ENCODE measurements around the gene GNAQ. TPM values are rescaled to one million over a fixed set of nuclear protein-coding genes. Genes with fewer than 3 reads are reported as not detected.

Gene GNAQ
- total and polyA plus RNA-seq, 2 of the 4 experiments (the other 2 are of a cell fraction) = 23.1 to 50.7 TPM

DNA sequence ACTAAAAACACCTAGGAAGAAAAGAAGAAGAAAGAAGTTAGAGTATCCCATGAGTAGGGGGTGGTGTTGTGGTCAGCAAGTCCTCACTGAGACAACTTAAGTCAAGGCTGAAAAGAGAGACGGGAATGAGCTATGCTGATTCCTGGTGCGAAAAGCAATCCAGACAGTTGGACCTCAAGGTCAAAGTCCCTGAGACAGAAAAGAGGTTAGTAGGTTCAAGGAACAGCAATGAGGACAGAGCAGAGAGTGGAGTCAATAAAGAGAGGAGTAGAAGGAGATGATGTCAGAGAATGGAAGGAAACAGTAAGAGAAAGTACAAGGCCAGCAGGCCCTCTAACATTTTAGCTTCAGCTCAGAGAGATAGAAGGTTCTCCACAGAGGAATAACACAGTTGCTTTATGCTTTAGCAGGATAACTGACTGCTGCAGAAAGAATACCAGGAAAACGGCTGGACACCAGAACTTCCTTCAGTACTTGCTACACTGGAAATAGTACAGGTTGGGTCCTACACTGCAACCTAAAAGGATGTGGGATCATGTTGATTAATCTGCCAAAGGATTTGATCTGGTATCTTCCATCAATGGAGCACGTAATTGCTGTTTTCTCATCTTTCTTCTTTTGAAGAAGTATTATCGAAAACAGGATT, 43.6 kb downstream of the GNAQ start:
- in situ Hi-C loops (cut with MboI; ENCODE audit: low sequenced_read_pairs) = no loop called here
- H2BK15ac ChIP-seq (ENCODE audit: low read depth, low read length) = no peak overlapping the region
- H3K36me3 ChIP-seq (ENCODE audit: control insufficient read depth, insufficient read depth, low read length) = no peaks in the 10 kb centered on the region; the same call in none of the 2 replicates
- peaks cover 11% of the 10 kb centered on the region; the same call in 1 of the 2 replicates for H4K20me1 ChIP-seq (ENCODE audit: insufficient read depth, low read length)
- H3K4me2 ChIP-seq (ENCODE audit: low read depth, low read length) = no peak overlapping the region
- no peaks in the 10 kb centered on the region for H3K27me3 ChIP-seq (ENCODE audit: control insufficient read depth, insufficient read depth, low read length)
- H2AK5ac ChIP-seq (ENCODE audit: low read depth, low read length) = no peak overlapping the region
- BruUV-seq (replicated peaks) = no TSS peak
- H4K8ac ChIP-seq (ENCODE audit: low read depth in 2 of 2, low read length in 2 of 2) = no peak overlapping the region
- 83% methylated on average over 1 of the region's 5 CpGs; no CpG with 5 or more reads in 1 of the 2 experiments for WGBS, 2 experiments (ENCODE audit: extremely low coverage in 2 of 2, insufficient read length in 1 of 2)
- H3K4ac ChIP-seq (ENCODE audit: low read depth, low read length) = no peak overlapping the region
- no peak overlapping the region for H4K91ac ChIP-seq (ENCODE audit: insufficient read depth, low read depth, low read length)
- intact Hi-C loops (cut with micrococcal nuclease) = no loop called here
- H3K4me3 ChIP-seq (ENCODE audit: insufficient read depth, low read depth, low read length) = no peak overlapping the region
- TF ChIP-seq MAZ (IDR thresholded peaks at IDR 0.05; ENCODE audit: borderline replicate concordance, low read depth, low read length) (no peak), CHD1 (IDR thresholded peaks at IDR 0.05; ENCODE audit: low read depth, low read length) (no peak), FOS (IDR thresholded peaks at IDR 0.05; ENCODE audit: low read depth, low read length) (no peak), POLR2A (IDR thresholded peaks at IDR 0.05; ENCODE audit: low read depth, low read length) (no peak), SMC3 (IDR thresholded peaks at IDR 0.05; ENCODE audit: low read depth, low read length) (no peak), MXI1 (IDR thresholded peaks at IDR 0.05; ENCODE audit: borderline replicate concordance, low read depth, low read length) (no peak), BHLHE40 (IDR thresholded peaks at IDR 0.05; ENCODE audit: low read depth, low read length) (no peak), RCOR1 (IDR thresholded peaks at IDR 0.05; ENCODE audit: insufficient replicate concordance, low read length) (no peak)
- TF ChIP-seq, protein P1, sequence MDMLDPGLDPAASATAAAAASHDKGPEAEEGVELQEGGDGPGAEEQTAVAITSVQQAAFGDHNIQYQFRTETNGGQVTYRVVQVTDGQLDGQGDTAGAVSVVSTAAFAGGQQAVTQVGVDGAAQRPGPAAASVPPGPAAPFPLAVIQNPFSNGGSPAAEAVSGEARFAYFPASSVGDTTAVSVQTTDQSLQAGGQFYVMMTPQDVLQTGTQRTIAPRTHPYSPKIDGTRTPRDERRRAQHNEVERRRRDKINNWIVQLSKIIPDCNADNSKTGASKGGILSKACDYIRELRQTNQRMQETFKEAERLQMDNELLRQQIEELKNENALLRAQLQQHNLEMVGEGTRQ (IDR thresholded peaks at IDR 0.05; ENCODE audit: low read depth, low read length) = no peak
- TF ChIP-seq, protein P2, sequence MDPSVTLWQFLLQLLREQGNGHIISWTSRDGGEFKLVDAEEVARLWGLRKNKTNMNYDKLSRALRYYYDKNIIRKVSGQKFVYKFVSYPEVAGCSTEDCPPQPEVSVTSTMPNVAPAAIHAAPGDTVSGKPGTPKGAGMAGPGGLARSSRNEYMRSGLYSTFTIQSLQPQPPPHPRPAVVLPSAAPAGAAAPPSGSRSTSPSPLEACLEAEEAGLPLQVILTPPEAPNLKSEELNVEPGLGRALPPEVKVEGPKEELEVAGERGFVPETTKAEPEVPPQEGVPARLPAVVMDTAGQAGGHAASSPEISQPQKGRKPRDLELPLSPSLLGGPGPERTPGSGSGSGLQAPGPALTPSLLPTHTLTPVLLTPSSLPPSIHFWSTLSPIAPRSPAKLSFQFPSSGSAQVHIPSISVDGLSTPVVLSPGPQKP (IDR thresholded peaks at IDR 0.05; ENCODE audit: borderline replicate concordance, low read depth, low read length) = no peak
- ATAC-seq (ENCODE audit: low read depth) = no peak
- no peaks in the 10 kb centered on the region; the same call in none of the 2 replicates for H3K4me1 ChIP-seq (ENCODE audit: control insufficient read depth, insufficient read depth, low read length)
- POLR2A ChIA-PET (ENCODE audit: unreplicated experiment) = no interaction called here
- H2BK120ac ChIP-seq (ENCODE audit: low read depth, low read length) = no peak overlapping the region
- H4K5ac ChIP-seq (ENCODE audit: low read depth, low read length) = no peak overlapping the region
- H2AK9ac ChIP-seq (replicated peaks; ENCODE audit: low read depth, low read length, poor library complexity) = no peak overlapping the region
- no peak overlapping the region for H3K56ac ChIP-seq (ENCODE audit: extremely low read depth, insufficient read depth, low read length)
- no peaks in the 10 kb centered on the region for H3K9me3 ChIP-seq (ENCODE audit: control insufficient read depth, insufficient read depth, low read length)
- H2AFZ ChIP-seq (replicated peaks; ENCODE audit: low read length, poor library complexity) = no peak overlapping the region
- no peak for DNase-seq
- H3K23ac ChIP-seq (ENCODE audit: low read depth, low read length) = no peak overlapping the region
- no peak overlapping the region for H3K9ac ChIP-seq (ENCODE audit: low read depth, low read length)
- no peak overlapping the region for H2BK20ac ChIP-seq (ENCODE audit: low read depth, low read length)
- CTCF ChIA-PET = no interaction called here
- peaks cover 27 to 62% of the 10 kb centered on the region in 2 experiments for H3K79me1 ChIP-seq (ENCODE audit: low read depth in 1 of 2, low read length in 2 of 2)
- H3K9me1 ChIP-seq (ENCODE audit: insufficient read depth, low read length) = peaks cover 6% of the 10 kb centered on the region
- dilution Hi-C loops (cut with HindIII; ENCODE audit: low sequenced_read_pairs, unreplicated experiment) = no loop called here
- H2BK5ac ChIP-seq (ENCODE audit: low read depth, low read length, poor library complexity, severe bottlenecking) = no peak overlapping the region
- H3K18ac ChIP-seq (ENCODE audit: low read depth, low read length) = no peak overlapping the region
- H3K14ac ChIP-seq (replicated peaks; ENCODE audit: low read depth, low read length) = no peak overlapping the region
- no peak overlapping the region for H3K27ac ChIP-seq (ENCODE audit: insufficient read depth, low read length)

Measured in IMR-90 (cell line).